T-helper 22 cell (primary cell): Measurements from ENCODE around the gene NEK7.
"Not testable (repeated sequence)": the region's sequence is repeated elsewhere in the genome, so short reads cannot be mapped to it uniquely, and the experiment has no call there.

Source experiments
- DNase-seq: peaks from one replicate; pipeline ENCODE4 v3.0.0-alpha.2; 2020; ENCODE audit warnings: low read depth

Gene NEK7

GRCh38 chr1:198205016-198205684 lies 48.4 kb downstream of the NEK7 start:
- DNase-seq, result no peak

DNA sequence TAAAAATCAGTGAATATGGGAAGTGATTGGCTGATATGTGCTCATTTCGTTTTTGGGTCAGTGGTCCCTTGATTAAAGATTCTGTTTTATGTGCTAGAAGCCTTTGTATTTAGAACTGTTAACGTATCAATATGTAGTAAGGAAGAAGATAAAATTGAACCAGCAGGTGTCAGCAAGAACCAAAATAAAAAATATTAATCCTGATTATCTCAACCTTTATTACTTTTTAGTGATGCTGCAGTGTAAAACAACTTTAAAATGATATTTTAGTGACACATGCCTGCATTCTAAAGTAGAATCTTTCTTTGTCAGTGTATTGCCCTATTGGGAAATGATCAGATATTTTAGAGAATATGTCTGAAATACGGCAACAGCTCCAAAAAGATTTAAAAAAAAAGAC lies 49.5 kb downstream of the NEK7 start:
- no peak for DNase-seq

DNA sequence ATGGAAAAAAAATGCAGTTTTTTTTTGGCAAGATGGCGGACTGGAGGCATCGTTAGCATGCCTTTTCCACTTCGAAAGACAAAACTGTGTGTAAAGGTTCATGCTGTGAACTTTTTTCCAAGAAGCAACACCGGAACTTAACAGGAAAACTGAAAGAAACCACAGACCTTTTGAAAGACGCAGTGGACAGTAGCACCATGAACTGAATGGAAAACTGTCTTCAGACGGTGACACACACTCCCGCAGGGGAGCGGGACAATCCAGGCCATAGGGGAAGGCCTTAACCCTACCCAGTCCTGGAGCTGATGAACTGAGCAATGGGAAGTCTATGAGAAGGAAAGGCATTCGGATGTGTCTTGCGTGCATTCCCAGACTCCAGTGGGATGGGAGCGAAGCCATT lies 54.9 kb downstream of the NEK7 start:
- DNase-seq, result no peak

DNA sequence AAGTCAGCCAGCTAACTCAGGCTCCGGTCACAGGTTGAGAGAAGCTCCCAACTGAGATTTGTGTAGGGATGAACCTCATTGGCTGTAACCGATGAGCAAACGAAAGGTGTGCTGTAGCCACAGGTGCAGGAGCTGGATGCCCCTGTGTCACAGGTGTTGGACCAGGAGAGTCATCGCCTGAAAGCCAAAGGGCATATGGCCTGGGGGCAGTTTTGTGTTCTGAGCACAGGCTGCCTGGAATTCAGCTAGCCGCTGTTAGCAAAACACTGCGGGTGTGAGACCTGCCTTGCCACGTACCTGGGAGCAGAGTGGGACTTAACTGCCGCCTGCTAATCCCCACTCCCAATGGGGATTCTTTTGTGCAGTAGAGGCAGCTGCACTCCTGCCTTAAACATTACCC lies 55.3 kb downstream of the NEK7 start:
- no peak for DNase-seq

GRCh38 chr1:198212675-198213074 lies 55.9 kb downstream of the NEK7 start:
- DNase-seq, result no peak

DNA sequence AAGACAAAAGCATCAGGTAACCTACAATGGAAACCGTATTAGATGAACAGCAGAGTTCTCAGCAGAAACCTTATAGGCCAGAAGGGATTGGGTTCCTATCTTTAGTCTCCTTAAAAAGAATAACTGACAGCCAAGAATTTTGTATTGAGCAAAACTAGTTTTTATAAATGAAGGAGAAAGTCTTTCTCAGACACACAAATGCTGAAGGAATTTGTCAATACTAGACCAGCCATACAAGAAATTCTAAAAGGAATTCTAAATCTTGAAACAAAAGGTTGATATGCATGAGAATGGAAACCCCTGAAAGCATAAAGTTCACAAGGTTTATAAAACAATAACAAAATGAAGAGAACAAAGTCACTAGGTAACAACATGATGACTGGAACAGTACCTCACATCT lies 58.1 kb downstream of the NEK7 start:
- no peak for DNase-seq

GRCh38 chr1:198220428-198220827 lies 63.6 kb downstream of the NEK7 start:
- no peak for DNase-seq

DNA sequence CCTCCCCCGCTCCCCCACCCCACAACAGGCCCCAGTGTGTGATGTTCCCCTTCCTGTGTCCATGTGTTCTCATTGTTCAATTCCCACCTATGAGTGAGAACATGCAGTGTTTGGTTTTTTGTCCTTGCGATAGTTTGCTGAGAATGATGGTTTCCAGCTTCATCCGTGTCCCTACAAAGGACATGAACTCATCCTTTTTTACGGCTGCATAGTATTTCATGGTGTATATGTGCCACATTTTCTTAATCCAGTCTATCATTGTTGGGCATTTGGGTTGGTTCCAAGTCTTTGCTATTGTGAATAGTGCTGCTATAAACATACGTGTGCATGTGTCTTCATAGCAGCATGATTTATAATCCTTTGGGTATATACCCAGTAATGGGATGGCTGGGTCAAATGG lies 70.2 kb downstream of the NEK7 start:
- not testable (repeated sequence) for DNase-seq

DNA sequence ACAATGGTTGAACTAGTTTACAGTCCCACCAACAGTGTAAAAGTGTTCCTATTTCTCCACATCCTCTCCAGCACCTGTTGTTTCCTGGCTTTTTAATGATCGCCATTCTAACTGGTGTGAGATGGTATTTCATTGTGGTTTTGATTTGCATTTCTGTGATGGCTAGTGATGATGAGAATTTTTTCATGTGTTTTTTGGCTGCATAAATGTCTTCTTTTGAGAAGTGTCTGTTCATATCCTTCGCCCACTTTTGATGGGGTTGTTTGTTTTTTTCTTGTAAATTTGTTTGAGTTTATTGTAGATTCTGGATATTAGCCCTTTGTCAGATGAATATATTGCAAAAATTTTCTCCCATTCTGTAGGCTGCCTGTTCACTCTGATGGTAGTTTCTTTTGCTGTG lies 70.7 kb downstream of the NEK7 start:
- not testable (repeated sequence) for DNase-seq

- DNase-seq, result no peak
Observed at GRCh38 chr1:198228925-198229324, 72.1 kb downstream of the NEK7 start.

- DNase-seq, result no peak
Observed at GRCh38 chr1:198231779-198232178, 75.0 kb downstream of the NEK7 start.

- DNase-seq, result no peak
Observed at GRCh38 chr1:198232378-198232777, 75.6 kb downstream of the NEK7 start.

DNA sequence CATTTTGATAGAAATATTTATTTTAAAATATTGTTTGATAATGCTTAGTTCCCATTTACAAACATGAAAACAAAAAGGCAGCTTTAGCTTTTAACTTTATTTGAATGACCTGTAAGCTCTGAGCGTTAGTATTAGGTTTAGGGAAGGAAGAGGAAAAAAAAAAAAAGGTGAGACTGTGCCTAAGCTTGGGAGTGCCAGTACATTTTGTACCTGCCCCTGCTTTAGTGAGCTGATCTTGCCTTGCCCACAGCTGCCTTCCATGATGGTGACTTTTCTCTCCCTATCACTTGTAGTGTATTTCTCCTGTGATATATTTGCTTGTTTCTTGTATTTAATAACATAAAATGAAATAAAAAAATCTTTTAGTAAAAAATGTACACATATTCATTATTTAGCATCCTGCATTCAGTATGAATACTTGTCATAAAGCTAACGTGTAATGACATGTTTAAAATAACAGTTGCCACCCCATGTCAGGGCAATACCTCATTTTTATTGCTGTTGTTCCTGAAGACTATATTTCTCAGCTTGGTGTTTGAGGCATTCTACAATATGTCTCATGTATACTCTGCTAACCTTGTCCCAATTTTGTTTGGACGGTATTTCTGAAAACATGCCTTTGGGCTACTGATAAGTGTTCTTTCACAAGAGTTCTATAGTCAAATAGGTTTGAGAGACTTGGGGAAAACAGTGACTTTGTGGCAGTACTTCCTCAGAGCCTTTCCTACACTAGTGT lies 76.3 kb downstream of the NEK7 start:
- no peak for DNase-seq

- no peak for DNase-seq
Observed at GRCh38 chr1:198234520-198235251, 77.9 kb downstream of the NEK7 start.

- DNase-seq, result no peak
Observed at GRCh38 chr1:198238121-198238520, 81.3 kb downstream of the NEK7 start.

DNA sequence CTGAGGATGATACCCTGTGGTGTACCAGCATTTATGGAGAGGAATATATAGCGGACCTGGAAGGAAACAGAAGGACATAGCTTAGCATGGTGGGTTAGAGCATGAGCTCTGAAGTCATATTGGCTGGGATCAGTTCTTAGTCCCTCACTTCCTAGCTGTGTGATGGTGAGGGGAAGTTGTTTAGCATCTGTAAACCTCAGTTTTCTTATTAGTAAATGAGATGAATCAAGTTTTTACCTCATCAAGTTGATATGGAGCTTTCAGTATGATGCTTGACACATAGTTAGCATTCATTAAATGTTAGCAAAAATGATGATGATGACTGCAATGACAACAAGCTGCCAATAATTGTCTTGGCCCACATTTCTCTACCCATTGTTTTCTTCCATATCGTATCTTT lies 84.8 kb downstream of the NEK7 start:
- DNase-seq, result no peak

DNA sequence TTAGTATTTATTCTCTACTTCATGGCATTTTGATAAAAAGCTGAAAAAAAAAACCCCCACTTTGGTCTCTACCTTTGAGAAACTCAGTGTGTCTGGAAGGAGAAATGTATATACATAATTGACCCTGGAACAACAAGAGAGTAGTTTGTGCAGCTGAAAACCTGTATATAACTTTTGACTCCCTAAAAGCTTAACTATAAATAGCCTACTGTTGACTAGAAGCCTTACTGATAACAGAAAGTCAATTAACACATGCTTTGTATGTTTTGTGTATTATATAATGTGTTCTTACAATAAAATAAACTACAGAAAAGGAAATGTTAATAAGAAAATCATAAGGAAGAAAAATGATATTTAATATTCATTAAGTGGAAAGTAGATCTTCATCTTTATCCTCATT lies 88.0 kb downstream of the NEK7 start:
- DNase-seq, result no peak

DNA sequence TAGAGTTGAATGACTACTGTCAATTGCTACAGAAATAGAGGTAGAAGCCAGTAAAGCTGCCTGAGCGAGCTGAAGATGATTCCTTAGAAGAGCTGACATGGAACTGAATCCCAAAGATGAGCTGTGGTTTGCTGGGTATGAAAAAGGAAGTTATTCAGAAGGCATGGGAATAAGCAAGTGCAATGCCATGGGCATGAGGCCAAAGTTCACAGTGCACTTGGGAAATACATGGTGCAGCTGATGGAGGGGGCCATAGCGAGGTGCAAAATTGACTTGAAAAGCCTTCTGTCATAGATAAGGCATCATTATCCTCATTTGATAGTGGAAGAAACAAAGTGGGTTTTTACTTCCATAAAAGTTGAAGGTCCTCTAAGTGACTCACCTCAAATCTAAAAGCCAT lies 88.6 kb downstream of the NEK7 start:
- no peak for DNase-seq

DNA sequence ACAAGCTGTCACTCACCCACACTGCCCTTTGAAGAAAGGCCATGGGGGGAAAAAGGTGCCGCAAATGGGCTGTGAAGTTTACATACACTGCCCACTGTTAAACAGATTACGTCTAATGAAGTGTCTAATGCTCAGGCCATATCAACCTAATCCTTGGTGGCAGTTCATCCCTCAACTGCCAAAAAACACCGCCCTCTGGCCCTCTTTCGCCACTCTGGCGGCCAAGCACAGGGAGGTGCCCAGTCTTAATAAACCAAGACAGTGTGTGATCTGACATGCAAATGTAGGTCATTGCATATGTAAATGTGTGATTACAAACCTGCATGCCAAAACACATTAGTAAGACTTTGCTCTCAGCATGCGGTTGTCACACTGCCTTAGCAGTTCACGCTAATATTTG lies 89.5 kb downstream of the NEK7 start:
- DNase-seq, result no peak

DNA sequence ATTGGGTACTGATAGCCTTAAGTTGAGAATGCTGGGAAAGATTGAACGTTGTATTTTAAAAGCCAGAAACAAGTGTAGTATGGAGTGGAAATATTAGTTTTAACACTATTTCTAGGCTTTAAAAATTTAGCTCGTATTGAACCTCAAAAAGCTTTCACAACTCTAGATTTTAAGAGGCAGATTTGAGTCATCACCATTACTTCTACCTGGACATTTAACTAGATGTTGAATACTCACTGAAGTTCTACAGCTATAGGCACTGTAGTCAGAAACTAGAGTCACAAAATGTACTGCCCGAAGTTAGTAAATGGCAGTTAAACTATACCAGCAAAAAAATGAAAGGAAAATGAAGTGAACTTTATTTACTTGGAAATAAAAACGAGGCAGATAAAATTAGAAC lies 96.5 kb downstream of the NEK7 start:
- DNase-seq, result no peak

GRCh38 chr1:198253668-198254067 lies 96.9 kb downstream of the NEK7 start:
- no peak for DNase-seq

DNA sequence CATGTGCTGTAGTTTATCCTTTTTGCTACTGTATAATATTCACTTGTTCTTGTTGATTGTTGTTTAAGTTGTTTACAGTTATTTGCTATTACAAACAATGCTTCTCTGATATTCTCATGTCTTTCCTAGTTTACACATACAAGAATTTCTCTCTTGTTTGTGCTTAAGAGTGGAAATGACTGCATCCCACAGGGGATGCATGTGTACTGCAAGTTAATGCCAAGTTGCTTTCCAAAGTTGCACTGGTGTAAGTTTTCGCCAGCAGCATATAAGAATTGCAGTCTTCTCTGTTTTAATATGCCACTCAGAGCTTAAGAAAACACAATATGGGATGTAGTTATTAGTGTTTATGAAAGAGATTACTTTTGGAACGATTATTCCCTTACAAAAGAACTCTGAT lies 97.7 kb downstream of the NEK7 start:
- DNase-seq, result no peak

DNA sequence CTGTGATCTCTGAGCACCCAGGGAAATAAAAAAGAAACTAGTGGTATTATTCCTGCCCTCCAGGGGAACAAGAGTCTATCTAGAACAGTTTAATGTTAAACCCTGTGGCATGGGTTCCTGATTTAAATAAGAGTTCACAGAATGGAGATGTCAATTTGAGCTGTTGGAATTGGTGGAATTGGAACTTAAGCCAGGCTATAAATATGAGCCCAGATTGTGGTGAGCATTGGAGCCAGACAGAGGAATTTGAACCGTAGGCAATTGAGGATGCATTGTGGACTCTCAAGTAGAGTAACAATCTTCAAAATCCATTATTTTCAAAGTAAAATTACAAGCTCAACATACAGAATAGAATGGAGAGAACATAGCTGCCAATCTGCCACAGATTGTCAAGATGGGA lies 98.2 kb downstream of the NEK7 start:
- no peak for DNase-seq
